ENCODE results near the gene STRBP.
A peak's percentile ranks its signal among the peaks of the same experiment; 100 is the strongest.

Gene STRBP

DNA sequence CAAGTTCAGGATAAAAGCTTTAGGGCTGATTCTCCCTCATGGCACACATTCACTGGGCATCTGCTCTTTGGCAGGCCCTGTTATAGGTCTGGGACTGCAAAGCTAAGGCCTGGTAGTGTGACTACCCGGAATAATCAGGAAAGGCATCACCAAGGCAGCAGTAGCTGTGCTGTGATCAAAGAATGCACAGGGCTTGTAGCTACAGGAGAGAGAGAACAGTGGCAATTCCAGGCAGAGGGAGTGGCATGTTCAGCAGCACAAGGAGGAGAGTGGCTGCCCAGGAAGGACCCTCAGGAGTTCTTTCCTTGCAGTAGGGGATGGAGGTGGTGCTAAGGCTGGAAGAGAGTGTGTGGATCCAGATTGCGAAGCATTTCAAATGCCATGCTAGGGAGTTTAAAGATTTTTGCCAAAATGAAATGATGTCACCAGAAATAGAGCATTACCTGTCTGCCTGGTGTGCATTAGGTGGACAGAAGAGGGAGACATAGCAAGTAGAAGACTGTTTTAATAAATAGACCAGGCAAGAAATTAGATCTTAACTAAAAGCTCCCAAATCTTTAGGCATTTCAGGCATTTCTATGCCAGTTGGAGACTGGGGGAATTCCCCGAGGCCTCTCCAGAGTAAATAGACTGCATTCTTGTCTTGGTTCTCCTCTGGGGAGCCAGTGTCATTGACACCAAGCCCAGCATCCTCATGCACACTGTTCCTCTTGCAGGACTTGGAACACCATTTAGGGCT lies 165.8 kb downstream of the STRBP start:
- DNase-seq (ENCODE audit: low read depth in 4 of 4, low spot score in 1 of 4): no peak

DNA sequence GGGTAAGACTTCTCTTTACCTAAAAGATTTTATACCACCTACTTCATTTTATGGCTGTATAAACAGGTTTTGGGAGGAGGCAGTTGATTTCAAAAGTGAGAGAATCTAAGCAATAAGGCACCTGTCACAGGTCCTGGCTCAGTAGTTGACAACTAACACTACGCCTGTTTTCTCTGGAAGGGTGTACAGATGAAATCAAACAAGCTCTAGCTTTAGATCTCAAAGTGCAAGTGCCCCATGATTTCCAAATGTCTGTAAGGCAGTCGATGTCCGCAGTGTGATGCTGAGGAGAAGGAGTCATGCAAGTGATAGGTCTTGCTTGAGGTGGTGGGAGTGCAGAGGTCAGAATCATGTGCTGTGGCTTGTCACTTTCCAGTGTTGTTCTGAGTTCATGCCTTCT lies 168.8 kb downstream of the STRBP start:
- no peak for DNase-seq (ENCODE audit: low read depth in 4 of 4, low spot score in 1 of 4)

DNA sequence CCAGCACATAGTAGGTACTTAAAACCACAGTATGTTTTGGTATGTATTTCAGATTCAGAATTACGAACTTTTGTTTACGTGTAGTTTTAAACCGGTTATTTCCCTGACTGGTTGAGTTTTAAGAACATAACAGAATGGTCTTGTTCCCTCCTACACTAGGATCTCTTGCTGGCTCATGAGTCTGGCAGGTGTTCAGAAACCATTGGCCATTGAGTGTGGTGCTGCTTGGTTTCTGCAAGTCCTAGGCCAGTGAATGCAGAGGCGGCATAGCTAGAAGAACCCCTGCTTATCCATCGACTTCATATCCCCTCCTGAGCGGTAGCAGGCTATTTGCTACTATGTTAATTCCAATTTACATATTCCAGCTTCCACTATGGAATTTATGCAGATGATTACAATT lies 169.3 kb downstream of the STRBP start:
- no peak for DNase-seq (ENCODE audit: low read depth in 4 of 4, low spot score in 1 of 4)

DNA sequence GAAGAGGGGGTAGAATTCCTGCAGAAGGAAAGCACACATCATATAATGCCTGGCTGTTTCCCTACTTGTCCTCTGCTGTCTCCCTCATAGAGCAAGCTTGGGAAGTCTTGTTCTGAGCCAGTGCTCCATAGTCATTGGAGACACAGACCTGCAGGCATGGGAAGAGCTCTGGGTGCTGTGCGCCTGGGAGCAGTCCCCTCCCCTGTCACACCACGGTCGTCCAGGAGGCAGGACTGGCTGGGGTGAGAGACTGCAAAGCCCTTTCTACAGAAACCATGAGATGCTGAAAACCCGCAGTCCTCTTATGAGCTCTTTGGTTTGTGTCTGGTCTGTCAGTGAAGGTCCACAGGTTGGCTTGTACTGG lies 170.3 kb downstream of the STRBP start:
- DNase-seq (ENCODE audit: low read depth in 4 of 4, low spot score in 1 of 4): no peak

DNA sequence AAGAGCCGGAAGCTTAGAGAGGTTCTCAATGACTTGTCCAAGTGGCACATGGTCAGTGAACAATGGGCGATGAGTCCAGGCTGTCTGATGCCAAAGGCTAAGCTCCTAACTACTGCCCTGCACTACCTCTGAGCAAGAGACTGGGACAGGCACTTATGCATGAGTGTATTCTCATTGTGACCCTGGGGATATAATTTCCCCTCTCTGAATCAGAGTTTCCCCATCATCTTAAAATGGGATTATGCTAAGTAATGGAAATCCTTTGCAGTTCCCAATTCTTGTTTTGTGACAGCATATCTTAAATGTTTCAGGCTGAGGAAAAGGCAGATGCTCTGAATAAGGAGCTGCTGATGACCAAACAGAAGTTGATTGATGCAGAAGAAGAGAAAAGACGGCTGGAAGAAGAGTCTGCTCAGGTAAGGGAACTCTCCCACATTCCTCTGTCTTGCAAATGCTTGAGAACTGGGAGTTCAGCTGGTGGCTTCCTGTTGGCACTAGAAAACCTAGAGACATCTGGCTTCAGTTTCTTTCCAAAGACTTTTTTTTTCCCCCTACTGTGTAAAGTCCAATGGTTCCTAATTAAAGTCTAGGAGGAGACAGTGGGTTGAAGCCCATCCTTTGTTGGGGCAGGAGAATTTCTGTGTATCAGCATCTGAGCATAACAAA lies 170.8 kb downstream of the STRBP start:
- no peak for DNase-seq (ENCODE audit: low read depth in 4 of 4, low spot score in 1 of 4)

DNA sequence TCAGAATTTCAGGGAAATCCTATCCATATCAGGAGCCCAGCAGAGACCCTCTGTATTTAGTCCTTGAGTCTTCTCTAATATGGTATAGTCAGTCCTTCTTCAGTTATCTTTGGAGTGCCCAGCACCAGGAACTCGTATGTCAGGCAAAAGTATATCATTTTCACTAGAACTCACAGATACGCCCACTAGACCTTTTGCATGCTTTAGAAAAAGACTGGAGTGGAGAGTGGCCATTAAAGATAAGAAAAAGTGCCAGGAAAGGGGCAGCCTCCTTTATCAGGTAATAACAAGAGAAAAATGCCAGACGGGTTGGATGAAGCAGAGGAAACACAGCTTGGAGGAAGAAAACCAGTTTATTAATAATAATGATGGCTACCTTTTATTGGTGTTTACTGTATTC lies 171.4 kb downstream of the STRBP start:
- no peak for DNase-seq (ENCODE audit: low read depth in 4 of 4, low spot score in 1 of 4)

DNA sequence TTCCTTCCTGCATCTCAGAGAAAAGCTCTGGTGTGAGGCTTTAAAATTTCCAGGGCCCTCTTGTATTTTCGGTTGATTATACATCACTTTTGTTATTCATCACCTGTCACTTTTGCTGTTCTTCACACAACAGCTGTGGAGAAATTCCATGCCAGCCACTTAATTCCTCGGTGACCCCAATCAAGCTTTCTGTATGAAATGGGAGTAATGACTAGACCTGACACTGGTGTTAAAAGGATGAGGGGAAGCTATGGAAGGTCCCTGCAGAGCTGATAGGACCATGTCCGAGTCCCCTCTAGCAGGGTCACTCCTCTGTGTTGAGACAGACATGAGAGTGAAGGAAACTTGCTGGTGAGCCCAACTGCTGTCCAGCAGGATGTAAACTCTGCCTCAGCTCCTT lies 175.2 kb downstream of the STRBP start:
- no peak for DNase-seq (ENCODE audit: low read depth in 4 of 4, low spot score in 1 of 4)

DNA sequence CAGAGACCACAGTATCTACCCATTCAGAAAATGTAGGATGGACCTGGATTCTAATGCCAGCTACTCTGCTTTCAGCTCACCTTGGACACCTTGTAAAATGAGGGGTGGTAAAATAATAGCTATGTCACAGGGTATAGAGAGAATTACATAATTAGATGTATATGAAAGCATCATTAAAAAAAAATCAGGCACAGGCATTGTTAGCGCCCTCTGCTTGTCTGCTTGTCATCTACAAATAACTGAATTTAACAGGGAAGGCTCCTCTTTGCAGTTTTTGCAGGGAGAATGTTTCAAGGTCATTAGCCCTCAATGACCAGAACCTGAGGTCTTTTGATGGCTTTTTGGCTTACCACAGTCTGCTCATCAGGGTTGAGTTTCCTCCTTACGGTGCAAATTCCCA lies 176.9 kb downstream of the STRBP start:
- no peak for DNase-seq (ENCODE audit: low read depth in 4 of 4, low spot score in 1 of 4)

DNA sequence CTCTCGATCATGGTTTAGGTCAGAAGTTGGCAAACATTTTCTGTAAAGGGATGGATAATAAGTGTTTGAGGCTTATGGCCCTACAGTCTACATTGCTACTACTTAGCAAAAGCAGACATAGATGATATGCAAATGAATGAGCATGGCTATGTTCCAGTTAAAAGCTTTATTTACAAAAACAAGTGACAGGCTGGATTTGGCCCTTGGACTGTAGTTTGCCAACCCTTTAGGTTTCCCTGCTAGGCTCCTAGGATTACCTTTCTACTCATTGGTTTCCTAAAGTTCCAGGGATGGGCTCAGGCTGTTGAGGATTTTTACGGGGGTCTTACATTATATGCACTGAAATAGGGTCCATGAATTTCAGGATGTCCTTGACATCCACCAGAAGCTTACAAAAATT lies 177.4 kb downstream of the STRBP start:
- no peak for DNase-seq (ENCODE audit: low read depth in 4 of 4, low spot score in 1 of 4)

DNA sequence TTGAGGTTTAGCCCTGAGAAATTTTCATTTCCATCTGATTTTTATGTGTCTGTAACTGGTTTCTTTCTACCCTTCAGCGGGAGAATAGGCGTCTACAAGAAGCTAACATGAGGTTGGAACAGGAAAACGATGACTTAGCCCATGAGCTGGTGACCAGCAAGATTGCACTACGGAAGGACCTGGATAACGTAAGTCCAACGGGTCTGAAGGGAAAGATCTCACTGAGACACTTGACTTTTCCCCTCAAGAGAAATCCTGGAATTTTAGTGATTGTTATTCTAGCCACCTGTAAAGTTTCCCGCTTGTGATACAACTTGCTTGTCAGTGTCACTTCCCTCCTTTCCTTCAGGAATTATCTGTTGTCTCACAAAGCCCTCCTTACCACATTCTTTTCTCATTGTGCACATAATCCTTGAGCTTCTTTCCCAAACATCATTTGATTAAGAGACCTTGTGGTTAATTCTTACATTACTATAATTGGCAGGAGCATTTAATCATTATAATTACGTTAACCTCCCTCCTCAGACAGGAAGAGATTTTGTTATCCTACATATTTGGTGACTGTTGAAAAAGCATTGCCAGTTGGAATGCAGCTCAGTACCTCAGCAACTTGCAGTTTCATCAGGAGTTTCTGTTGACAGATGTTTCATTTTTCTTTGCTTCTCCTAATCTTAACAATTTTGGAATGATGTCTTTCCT lies 178.0 kb downstream of the STRBP start:
- DNase-seq (ENCODE audit: low read depth in 4 of 4, low spot score in 1 of 4): no peak

DNA sequence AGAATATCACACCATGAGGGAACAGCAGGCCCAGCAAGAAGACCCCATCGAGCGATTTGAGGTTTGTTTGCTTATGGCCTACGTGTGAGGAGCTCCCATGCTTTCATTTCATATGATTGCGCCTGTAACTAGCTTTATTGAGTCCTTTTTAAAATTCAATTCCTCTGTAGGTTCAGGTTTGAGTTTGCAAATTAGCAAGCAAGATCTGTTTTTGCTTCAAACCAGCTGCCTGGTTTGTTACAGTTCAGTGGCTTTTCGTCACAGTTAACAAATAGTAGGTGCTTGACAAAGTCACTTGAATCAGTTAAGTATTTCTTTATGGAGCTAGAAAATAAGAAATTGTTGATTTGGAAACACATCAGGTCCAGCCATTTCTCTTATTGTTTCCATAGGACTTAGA lies 178.6 kb downstream of the STRBP start:
- no peak for DNase-seq (ENCODE audit: low read depth in 4 of 4, low spot score in 1 of 4)

DNA sequence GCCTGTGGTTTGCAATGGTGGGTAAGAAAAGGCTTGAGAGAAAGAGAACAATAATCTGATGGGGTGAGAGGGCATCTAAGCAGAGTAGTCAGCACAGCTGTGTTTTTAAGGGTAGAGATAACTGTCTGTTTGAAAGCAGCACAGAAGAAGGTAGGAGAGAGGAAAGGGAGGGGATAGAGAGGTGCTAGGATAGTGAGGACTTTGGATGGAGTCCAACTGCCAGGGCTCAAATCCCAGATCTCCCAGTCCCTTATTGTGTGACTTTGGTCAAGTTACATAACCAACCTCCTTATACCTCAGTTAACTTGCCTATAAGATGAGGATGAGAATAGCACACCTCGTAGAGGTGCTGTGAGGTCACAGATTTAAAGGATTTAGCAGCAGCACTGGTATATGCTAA lies 179.3 kb downstream of the STRBP start:
- no peak for DNase-seq (ENCODE audit: low read depth in 4 of 4, low spot score in 1 of 4)

DNA sequence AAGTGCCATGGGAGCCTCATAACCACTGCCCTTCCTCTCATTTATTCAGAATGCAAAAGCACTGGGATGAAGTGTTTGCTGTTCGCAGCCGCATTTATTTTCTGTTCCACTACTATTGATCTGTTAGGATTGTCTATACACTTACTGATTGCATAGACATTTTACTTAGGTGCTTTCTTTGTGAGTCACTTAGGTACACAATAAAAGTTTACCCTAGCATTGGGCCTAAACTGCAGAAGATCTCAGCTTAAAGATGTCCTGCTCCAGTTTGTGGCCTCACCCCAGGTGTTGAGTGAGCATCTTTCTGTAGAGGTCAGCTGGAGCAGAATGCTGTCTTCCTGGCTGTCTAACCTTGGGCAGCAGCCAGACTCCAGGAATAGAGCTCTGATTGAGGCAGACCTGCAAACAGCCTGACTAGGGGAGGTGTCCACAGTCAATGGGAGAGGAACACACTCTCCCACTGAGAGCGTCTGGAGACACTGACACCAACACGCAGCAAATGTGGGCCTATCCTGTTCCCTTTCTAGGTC lies 181.0 kb downstream of the STRBP start:
- DNase-seq (ENCODE audit: low read depth in 4 of 4, low spot score in 1 of 4): no peak

DNA sequence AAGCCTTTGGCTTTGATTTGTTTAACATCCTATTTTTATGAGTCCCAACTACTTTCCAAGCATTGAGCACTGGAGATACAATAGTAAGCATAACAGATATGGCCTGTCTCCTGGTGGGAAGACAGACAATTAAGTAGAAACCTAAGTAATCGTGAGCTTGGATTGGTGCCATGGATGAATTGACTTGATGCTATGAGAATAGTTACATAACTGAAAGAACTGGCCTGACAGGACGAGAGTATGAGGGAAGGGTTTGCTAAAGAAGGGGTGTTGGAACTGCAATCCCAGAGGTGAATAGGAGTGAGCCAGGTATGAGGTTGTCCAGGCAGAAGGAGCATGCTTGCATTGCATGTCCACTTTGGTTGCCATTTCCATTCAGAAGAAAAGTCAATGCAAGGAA lies 182.5 kb downstream of the STRBP start:
- no peak for DNase-seq (ENCODE audit: low read depth in 4 of 4, low spot score in 1 of 4)

DNA sequence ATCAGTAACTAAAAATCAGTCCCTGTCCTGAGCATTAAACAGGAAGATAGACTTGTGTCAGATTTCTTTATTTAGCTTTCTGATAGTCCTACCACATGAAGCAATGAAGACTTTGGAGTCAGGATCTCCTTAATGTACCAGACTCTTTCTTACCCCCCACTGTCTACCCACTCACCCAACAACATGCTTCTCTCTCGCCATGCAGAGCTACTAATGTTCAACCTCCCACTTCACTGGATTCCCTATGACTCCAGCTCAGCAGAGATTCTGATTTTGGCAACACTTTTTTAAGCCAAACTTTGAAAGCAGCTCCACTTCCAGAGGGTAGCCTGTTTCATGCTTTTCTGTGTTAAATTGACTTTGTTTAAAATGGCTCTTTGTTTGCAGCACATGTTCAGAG lies 184.1 kb downstream of the STRBP start:
- no peak for DNase-seq (ENCODE audit: low read depth in 4 of 4, low spot score in 1 of 4)

DNA sequence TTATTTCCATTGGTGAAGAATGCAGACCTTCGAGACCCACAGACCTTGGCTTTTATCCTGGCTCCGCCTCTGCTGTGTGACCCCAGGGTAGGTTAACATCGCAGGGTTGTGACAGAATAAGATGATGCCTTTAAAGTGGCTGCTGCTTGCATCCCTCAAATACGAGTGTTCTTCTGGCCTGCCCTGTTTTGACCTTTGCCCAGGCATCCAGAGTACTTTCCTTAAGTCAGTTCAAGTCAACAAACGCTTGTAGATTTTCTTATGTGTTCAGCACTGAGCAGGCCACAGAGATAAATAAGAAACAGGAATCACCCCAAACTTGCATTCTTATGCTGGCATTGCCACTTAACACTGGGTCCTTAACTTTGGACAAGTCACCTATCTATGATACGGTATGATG lies 184.7 kb downstream of the STRBP start:
- DNase-seq (ENCODE audit: low read depth in 4 of 4, low spot score in 1 of 4): no peak

DNA sequence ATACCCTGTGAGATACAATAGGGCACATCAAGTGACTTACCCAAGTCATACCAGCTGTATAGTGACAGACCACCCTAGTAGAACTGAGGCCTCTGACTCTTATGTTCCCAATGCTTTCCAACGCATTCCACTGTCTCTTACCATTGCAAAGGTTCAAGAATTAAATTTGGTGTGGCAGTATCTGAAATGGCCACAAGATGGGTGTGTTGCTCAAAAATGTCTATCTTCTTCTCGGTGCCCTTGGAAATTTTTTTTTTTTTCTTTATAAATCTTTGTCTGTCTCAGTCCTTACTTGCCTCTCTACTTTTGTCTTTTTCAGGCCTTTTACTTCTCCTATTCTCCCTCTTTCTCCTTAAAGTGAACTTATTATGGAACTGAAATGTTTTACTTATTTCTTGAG lies 186.6 kb downstream of the STRBP start:
- DNase-seq (ENCODE audit: low read depth in 4 of 4, low spot score in 1 of 4): peak in 1 of 4 experiments; percentile 5

DNA sequence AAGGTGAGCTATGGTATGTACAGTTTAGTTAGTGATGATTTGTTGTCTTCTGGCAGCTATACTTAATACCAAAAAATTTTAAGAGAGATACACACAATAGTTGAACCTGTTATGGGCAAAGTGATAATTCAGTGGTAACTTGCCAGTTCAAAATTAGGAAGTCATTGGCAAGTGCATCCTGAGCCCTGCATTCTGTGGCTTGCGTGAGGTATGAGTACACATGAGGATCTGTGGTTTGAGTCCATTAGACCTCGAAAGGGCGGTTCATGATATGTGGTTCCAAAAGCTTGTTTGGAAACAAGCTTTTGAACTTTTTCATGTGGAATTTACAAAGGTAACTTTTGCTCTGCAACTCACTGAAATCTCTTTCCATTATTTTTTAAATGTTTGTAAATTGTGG lies 187.9 kb downstream of the STRBP start:
- no peak for DNase-seq (ENCODE audit: low read depth in 4 of 4, low spot score in 1 of 4)

DNA sequence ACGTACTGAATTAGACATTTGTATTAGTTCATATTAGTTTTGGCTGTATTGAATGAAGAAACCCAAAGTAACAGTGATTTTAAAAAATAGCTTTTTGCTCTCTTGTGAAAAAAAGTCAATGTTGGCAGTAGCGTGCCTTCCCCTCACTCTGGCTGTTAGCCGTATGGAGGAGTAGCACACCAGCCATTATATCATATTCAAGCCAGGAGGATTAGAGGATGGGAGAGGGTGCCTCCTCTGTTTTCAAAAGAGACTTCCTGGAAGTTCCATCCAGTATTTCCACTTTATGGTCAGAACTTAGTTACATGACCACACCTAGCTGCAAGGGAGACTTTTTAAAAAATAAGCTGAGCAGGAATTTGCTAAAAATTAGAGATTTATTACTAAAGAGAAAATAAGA lies 193.8 kb downstream of the STRBP start:
- no peak for DNase-seq (ENCODE audit: low read depth in 4 of 4, low spot score in 1 of 4)

DNA sequence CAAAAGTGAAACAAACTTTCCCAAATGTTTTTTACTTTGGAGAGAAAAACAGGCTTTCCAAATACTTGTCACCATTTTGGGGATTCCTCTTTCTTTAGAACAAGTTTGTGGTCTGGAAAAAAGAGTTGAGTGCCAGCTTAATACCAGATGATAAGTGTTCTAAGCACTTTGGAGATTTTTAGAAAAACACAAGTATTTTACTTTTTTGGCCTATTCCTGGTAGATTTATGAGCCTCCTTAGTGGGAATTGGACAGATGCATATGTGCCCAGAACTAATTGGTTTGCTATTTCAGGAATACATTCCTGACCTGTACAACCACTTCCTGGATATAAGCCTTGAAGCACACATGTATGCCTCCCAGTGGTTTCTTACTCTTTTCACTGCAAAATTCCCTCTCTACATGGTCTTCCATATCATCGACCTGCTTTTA lies 194.4 kb downstream of the STRBP start:
- no peak for DNase-seq (ENCODE audit: low read depth in 4 of 4, low spot score in 1 of 4)

DNA sequence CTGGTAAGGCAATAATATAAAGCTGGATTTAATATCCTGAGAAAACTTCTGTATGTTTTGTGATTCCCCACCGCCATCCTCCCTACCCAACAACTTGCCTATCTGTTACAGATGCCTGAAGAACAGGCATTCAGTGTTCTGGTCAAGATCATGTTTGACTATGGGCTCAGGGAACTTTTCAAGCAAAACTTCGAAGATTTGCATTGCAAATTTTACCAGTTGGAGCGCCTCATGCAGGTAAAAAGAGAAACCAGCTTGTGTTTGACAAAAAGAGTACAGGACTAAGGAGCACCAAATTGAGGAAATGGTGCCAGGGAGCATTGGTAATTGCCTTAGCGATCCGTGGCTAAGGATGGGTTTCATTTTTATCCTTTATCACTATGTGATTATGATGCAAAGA lies 194.9 kb downstream of the STRBP start:
- no peak for DNase-seq (ENCODE audit: low read depth in 4 of 4, low spot score in 1 of 4)

DNA sequence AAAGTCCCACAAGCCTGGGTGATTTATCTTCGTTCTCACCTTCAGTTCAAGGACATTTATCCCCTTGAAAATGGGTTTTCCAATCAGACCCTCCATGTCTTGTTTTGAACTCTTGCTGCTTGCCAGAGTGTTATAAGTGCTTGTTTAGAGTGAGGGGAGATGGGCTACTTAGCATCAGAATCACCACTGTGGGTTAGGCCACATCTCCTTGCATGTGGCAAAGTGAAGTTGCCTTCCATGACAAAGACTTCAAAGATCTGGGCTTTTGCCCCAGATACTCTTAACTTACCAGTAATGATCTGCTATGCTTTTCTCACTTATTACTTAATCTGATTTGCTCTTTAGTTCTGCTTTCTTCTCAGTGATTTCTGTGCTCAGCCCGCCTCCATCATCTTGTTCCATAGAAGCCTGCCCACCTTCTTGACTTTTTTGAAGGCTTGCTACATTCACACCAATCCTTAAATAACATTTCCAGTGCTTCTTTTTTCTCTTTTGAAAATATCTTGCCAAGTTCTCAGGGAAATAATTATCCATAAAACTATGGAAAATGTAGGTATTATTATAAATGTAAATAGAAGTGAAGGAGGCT lies 195.9 kb downstream of the STRBP start:
- no peak for DNase-seq (ENCODE audit: low read depth in 4 of 4, low spot score in 1 of 4)

Measured in stimulated activated CD4-positive, alpha-beta T cell treated with anti-CD3 and anti-CD28 coated beads, Interleukin-1b, Interleukin-23, amount 100 ng/mL, for 24 hours (primary cell).